Left lung (tissue), 10 donors: ENCODE data around the gene HYKK. TPM values are rescaled to one million over a fixed set of nuclear protein-coding genes. Genes with fewer than 3 reads are reported as not detected.

Experiments
- ATAC-seq: fragments of 200-7000 bp; cut with Tn5 transposase; one replicate; pipeline ENCODE4 v1.9.1; 2020; ENCODE audit warnings: moderate library complexity
- DNase-seq, 4 donors: peaks; one replicate each; pipeline ENCODE4 v3.0.0-alpha.2; 2013 to 2020
- H3K27ac ChIP-seq, 2 donors: fragments of 200-600 bp; sonication (generic) in 1 of 2; one replicate each; pipeline versions ENCODE4 v1.5.0 to v1.8.0; 2020 to 2021
- H3K27me3 ChIP-seq, 2 donors: fragments of 200-600 bp; sonication (generic) in 1 of 2; one replicate each; pipeline versions ENCODE4 v1.5.0 to v1.8.0; 2020 to 2021
- H3K36me3 ChIP-seq, 2 donors: fragments of 200-600 bp; sonication (generic) in 1 of 2; one replicate each; pipeline versions ENCODE4 v1.5.0 to v1.8.0; 2020 to 2021
- H3K4me1 ChIP-seq, 2 donors: fragments of 200-600 bp; one replicate each; pipeline ENCODE4 v1.8.0; 2021
- H3K4me3 ChIP-seq, 2 donors: fragments of 200-600 bp; sonication (generic) in 1 of 2; one replicate each; pipeline versions ENCODE4 v1.5.0 to v1.8.0; 2020 to 2021; ENCODE audit warnings: mild to moderate bottlenecking in 1 of 2
- H3K9me3 ChIP-seq, 2 donors: fragments of 200-600 bp; sonication (generic) in 1 of 2; one replicate each; pipeline versions ENCODE4 v1.5.0 to v1.8.0; 2020 to 2021
- intact Hi-C, 2 donors: fragments of 100-400 bp; cut with DNase I; formaldehyde crosslinking; loops; one replicate each; pipeline versions ENCODE4 v1.11.2 to v1.14.2; 2022
- polyA plus RNA-seq, 6 donors: library from polyadenylated mRNA; unstranded; fragments of 120-200 nt; gene quantifications; one replicate each; pipeline ENCODE4 v1.2.1, GENCODE V29; 2013; ENCODE audit not compliant: insufficient read length in 6 of 6
- total RNA-seq, 2 donors: library from RNA; stranded (reverse); fragmentation: NEBNext Ultra II Directional; extraction: Animal tissue kit (Norgen Biotek cat#: 25700); gene quantifications; one replicate each; pipeline ENCODE4 v1.2.1, GENCODE V29; 2021
- TF ChIP-seq, protein P1 (sequence below), 2 donors: fragments of 200-600 bp; sonication (generic) in 1 of 2; IDR thresholded peaks; one replicate each; pipeline versions ENCODE4 v1.5.0 to v1.8.0; 2021; ENCODE audit warnings: antibody characterized with exemption in 2 of 2
- donor health status: DM: no; HTN: yes; CAD: no.
- donor health status: DM: no; HTN: no; CAD: no.

Gene HYKK
- total and polyA plus RNA-seq, 8 donors: 3.3 to 6.6 (median 5.6) TPM

DNA sequence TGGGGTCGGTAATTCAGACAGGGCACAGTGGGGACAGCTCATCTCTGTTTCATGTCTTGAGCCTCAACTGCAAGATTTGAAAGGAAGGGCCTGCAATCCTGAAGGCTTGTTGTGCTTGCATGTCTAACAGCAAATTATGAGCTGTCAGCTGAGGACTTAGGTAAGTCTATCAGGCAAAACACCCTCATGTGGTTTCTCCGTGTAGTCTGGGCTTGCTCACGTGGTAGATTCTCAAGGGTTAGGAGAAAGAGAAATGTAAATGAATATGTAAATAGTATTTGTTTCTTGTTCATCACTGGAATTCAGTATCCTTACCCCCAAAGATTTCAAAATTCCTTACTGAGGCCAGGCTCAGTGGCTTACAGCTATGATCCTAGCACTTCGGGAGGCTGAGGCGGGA is 30.1 kb upstream of the HYKK start:
- H3K27me3 ChIP-seq: no peaks in the 10 kb centered on the region
- TF ChIP-seq, protein P1, sequence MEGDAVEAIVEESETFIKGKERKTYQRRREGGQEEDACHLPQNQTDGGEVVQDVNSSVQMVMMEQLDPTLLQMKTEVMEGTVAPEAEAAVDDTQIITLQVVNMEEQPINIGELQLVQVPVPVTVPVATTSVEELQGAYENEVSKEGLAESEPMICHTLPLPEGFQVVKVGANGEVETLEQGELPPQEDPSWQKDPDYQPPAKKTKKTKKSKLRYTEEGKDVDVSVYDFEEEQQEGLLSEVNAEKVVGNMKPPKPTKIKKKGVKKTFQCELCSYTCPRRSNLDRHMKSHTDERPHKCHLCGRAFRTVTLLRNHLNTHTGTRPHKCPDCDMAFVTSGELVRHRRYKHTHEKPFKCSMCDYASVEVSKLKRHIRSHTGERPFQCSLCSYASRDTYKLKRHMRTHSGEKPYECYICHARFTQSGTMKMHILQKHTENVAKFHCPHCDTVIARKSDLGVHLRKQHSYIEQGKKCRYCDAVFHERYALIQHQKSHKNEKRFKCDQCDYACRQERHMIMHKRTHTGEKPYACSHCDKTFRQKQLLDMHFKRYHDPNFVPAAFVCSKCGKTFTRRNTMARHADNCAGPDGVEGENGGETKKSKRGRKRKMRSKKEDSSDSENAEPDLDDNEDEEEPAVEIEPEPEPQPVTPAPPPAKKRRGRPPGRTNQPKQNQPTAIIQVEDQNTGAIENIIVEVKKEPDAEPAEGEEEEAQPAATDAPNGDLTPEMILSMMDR (IDR thresholded peaks at IDR 0.05): no peak
- H3K4me1 ChIP-seq: no peaks in the 10 kb centered on the region
- no peak for ATAC-seq
- peaks cover 0 to 100% of the 10 kb centered on the region in 2 donors for H3K36me3 ChIP-seq
- H3K9me3 ChIP-seq: no peaks in the 10 kb centered on the region
- H3K27ac ChIP-seq: no peak overlapping the region
- intact Hi-C loops: no loop called here
- no peak overlapping the region for H3K4me3 ChIP-seq
- no peak for DNase-seq

DNA sequence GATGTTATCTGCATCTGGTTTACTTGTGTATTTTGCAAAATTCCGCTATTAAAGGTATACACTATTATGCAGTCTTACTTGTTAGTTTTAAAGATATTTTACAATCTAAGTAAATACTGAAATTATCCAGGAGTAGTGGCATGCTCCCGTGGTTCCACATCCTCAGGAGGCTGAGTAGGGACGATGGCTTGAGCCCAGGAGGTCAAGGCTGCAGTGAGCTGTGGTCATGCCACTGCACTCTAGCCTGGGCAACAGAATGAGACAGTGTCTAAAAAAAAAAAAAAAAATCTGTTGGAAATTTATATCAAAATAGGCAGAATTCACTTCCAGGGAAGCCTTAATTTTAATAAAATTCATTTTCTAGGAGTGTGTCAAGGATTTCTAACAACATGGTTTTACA is 27.7 kb upstream of the HYKK start:
- intact Hi-C loops: no loop called here
- no peak overlapping the region for H3K27ac ChIP-seq
- ATAC-seq (no peak), DNase-seq (no peak)
- no peaks in the 10 kb centered on the region for H3K27me3 ChIP-seq
- TF ChIP-seq, protein P1 (IDR thresholded peaks at IDR 0.05): no peak
- H3K36me3 ChIP-seq: peaks cover 0 to 100% of the 10 kb centered on the region in 2 donors
- H3K4me1 ChIP-seq: no peaks in the 10 kb centered on the region
- H3K4me3 ChIP-seq: no peak overlapping the region
- H3K9me3 ChIP-seq: no peaks in the 10 kb centered on the region

DNA sequence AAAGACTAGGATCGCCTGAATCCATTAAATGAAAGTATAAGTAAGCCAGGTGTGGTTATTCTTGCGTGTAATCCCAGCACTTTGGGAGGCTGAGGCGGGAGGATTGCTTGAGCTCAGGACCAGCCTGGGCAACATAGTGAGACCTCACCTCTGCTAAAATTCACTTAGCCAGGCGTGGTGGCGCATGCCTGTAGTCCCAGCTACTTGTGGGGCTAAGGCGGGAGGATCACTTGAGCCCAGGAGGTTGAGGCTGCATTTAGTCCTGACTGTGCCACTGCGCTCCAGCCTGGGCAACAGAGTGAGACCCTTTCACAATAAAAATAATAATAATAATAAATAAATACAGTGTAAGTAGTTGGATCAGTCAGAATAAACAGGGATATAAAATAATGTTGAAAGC is 25.5 kb upstream of the HYKK start:
- Histone ChIP-seq H3K4me3 (no peak overlapping the region), H3K9me3 (no peaks in the 10 kb centered on the region), H3K27me3 (no peaks in the 10 kb centered on the region), H3K36me3 (peaks cover 0 to 97% of the 10 kb centered on the region in 2 donors), H3K4me1 (no peaks in the 10 kb centered on the region), H3K27ac (no peak overlapping the region)
- intact Hi-C loops: no loop called here
- DNase-seq (no peak), ATAC-seq (no peak)
- TF ChIP-seq, protein P1 (IDR thresholded peaks at IDR 0.05): no peak

DNA sequence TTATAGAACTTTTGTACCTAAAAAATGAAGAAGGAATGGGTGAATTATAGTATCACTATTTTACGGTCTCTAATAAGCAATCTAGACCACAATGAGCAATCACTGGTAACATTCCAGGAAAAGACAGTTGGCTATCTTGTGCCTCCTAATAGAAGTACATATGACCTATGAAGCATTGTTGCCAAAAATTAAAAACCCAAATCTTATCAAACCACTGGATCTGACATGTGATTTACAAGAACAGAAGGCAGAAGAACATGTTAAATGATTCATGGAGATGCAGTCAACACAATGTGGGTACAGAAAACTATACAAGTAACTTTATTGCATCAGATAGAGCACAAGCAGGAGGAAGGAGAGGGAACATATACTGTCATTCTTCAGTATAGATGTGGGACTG is 14.5 kb upstream of the HYKK start:
- TF ChIP-seq, protein P1 (IDR thresholded peaks at IDR 0.05): no peak
- peaks cover 0 to 100% of the 10 kb centered on the region in 2 donors for H3K36me3 ChIP-seq

DNA sequence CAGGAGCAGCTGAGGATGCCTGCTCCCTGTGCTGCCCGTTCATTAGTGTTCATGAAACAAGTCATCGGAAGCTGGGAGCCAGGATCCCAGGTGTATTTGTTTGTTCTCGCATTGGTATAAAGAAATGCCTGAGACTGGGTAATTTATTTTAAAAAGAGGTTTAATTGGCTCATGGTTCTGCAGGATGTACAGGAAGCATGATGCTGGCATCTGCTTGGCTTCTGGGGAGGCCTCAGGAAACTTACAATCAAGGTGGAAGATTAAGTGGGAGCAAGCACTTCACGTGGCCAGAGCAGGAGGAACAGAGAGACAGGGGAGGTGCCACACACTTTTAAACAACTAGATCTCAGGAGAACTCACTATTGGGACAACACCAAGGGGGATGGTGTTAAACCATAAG is 5.5 kb upstream of the HYKK start:
- peaks cover 0 to 41% of the 10 kb centered on the region in 2 donors for H3K36me3 ChIP-seq
- no peak for ATAC-seq
- peaks cover 0 to 3% of the 10 kb centered on the region in 2 donors for H3K9me3 ChIP-seq
- intact Hi-C loops: no loop called here
- H3K4me3 ChIP-seq: no peak overlapping the region
- peaks cover 0 to 8% of the 10 kb centered on the region in 2 donors for H3K27me3 ChIP-seq
- TF ChIP-seq, protein P1 (IDR thresholded peaks at IDR 0.05): no peak
- no peak overlapping the region for H3K27ac ChIP-seq
- H3K4me1 ChIP-seq: peaks cover 0 to 5% of the 10 kb centered on the region in 2 donors
- no peak for DNase-seq

More for the DNA sequence above, 14.5 kb upstream of the HYKK start:
- H3K27me3 ChIP-seq: no peaks in the 10 kb centered on the region
- no peak overlapping the region for H3K4me3 ChIP-seq
- DNase-seq (no peak), ATAC-seq (no peak)
- no peak overlapping the region for H3K27ac ChIP-seq
- H3K9me3 ChIP-seq: no peaks in the 10 kb centered on the region
- no peaks in the 10 kb centered on the region for H3K4me1 ChIP-seq
- intact Hi-C loops: no loop called here
